ENCODE data around the gene LYPD5. TPM values are rescaled to one million over a fixed set of nuclear protein-coding genes. Genes with fewer than 3 reads are reported as not detected.
"Not testable (repeated sequence)": the region's sequence is repeated elsewhere in the genome, so short reads cannot be mapped to it uniquely, and the experiment has no call there.

Gene LYPD5
- total RNA-seq, 1 donor = 0.72 TPM

DNA sequence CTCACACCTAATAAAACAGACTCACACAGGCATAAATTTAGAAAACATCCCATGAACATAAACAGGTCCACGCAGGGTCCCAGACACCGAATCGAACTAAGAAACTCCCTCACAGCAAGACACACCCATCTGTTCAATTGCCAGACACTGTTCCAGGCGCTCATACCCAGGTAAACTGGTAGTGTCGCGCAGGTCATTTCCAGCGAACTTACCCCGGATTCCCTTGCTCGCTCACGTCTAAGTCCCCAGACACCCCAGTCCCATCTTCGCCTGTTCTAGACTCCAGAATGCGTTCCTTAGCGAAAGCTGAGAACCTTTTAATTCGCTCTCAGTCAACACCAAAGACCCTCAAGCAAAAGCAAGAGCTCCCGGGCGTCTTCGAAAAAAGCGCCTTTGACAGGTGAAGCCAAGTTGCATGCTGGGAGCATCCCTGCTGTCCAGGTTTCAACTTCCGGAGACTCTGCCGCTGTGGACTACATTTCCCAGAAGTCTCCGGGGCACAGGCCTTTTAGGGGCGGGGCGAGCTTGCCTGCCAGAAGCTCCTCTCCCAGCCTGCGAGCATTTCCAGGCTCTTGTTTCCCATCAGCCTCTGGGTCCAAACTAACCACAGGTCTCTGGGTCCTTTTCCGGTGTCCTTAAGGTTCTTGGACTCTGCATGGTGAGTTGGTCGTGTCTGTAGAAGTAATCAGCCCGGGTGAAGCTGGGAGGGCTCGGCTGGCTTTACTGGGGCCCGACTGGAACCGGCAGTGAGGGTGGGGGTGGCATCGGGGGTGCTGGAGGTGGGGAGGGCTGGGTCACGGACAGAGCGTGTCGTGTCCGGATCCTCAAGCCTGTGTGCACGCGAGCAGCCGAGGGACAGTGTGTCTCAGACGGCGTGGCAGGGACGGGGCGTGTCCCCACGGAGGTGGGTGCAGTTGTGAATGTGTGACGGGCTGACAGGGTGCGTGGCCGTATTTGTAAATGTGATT, 24.8 kb upstream of the LYPD5 start, which contains the start of gene ZNF283:
Gene ZNF283, plus strand, starts transcription at position 535 of the 968 bp plus-strand sequence. CDS start 6,184 bp downstream, outside the sequence.
- DNase-seq (ENCODE audit: low read depth) = peak; percentile 88
- peak within 1 kb of the TSS; percentile 94 for H3K4me3 ChIP-seq (ENCODE audit: low read depth, low read length)
- TF ChIP-seq, protein P1, sequence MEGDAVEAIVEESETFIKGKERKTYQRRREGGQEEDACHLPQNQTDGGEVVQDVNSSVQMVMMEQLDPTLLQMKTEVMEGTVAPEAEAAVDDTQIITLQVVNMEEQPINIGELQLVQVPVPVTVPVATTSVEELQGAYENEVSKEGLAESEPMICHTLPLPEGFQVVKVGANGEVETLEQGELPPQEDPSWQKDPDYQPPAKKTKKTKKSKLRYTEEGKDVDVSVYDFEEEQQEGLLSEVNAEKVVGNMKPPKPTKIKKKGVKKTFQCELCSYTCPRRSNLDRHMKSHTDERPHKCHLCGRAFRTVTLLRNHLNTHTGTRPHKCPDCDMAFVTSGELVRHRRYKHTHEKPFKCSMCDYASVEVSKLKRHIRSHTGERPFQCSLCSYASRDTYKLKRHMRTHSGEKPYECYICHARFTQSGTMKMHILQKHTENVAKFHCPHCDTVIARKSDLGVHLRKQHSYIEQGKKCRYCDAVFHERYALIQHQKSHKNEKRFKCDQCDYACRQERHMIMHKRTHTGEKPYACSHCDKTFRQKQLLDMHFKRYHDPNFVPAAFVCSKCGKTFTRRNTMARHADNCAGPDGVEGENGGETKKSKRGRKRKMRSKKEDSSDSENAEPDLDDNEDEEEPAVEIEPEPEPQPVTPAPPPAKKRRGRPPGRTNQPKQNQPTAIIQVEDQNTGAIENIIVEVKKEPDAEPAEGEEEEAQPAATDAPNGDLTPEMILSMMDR (IDR thresholded peaks at IDR 0.05; ENCODE audit: insufficient read depth, low read length) = no peak

DNA sequence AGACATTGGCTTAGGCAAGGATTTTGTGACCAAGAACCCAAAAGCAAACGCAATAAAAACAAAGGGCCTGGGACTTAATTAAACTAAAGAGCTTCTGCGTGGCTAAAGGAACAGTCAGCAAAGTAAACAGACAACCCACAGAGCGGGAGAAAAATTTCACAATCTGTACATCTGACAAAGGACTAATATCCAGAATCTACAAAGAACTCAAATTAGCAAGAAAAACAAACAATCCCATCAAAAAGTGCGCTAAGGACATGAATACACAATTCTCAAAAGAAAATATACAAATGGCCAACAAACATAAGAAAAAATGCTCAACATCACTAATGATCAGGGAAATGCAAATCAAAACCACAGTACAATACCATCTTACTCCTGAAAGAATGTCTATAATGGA, 22.3 kb upstream of the LYPD5 start:
- not testable (repeated sequence) for H3K4me3 ChIP-seq (ENCODE audit: low read depth, low read length); DNase-seq (ENCODE audit: low read depth)

DNA sequence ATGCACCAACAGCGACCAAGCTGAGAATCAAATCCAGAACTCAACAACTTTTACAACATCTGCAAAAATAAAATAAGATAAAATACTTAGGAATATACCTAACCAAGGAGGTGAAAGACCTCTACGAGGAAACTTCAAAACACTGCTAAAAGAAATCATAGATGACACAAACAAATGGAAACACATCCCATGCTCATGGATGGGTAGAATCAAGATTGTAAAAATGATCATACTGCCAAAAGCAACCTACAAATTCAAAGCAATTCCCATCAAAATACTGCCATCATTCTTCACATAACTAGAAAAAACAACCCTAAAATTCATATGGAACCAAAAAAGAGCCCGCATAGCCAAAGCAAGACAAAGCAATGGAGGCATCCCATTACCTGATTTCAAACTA, 21.6 kb upstream of the LYPD5 start:
- not testable (repeated sequence) for DNase-seq (ENCODE audit: low read depth); H3K4me3 ChIP-seq (ENCODE audit: low read depth, low read length)

DNA sequence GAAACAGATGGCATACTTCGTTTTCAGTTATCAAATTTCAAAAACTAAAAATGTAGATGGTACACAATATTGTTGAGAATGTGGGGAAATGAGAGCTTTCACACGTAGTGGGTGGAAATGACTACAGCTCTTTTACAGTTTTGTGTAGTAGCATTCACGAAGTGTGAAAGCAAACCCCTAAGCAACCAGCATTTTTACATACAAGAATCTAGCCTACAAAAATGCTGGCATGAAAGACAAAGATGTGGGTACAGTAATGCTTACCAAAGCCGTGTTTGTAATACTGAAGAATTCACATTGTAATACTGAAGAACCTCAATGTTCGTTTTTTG, 18.6 kb upstream of the LYPD5 start:
- no peak for DNase-seq (ENCODE audit: low read depth)
- TF ChIP-seq, protein P1 (IDR thresholded peaks at IDR 0.05; ENCODE audit: insufficient read depth, low read length) = no peak
- peak overlapping the region; percentile 59 for H3K4me3 ChIP-seq (ENCODE audit: low read depth, low read length)

DNA sequence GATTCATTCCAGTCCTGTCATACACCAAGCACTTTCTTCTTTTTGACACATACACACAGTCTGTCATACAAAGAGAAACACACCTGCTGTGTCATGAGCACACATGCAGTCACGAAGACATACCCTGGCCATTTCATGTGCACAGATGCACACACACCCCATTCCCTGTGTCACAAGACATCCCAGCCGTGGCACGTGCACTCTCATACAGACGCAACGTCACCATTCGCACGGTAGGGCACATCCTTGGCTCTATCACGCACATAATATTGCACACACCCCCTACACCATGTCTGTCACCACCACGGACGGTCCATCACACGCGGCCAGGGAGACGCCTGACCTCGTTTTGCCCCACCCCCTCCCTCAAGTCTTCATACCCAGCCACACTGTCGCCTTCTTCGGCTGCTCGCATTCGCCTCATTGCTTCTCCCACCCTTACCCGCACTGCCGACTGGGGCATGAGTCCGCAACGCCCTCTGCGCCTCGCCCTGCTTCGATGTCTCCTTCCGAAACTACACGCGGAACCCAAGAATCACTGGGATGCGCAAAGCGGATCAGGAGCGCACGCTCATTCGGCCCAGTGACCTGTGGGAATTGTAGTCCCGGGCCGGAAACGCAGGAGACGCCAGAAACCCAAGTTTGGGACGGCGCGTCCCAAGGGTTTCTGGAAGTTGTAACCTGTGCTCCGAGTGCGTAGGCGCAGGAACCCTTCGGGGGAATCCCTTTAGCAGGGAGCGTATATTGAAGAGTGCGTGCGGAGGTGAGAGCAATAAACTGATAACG, 18.0 kb upstream of the LYPD5 start:
- peak; percentile 39 for DNase-seq (ENCODE audit: low read depth)

DNA sequence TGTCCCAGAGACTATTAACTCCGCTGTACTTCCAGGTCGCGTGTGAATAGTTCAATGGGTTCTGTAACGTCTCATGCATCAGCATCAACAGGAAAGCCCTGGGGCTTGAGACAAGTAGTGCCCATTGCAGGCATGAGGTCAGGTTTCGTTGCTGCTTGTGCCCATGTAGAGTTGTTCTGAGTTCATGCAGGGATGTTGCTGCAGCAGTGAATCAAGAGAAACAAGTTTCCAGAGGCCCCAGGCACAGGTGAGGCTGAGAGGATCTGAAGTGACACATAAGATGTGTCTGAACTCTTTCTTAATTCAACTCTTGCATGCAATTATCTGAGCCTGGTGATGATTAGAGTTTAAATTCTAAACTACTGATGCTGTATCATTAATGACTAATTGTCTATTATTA, 16.3 kb upstream of the LYPD5 start:
- no peak for DNase-seq (ENCODE audit: low read depth)
- no peak overlapping the region for H3K4me3 ChIP-seq (ENCODE audit: low read depth, low read length)
- TF ChIP-seq, protein P1 (IDR thresholded peaks at IDR 0.05; ENCODE audit: insufficient read depth, low read length) = no peak

More for the DNA sequence above, 18.0 kb upstream of the LYPD5 start:
- TF ChIP-seq, protein P1 (IDR thresholded peaks at IDR 0.05; ENCODE audit: insufficient read depth, low read length) = no peak
- peak overlapping the region; percentile 59 for H3K4me3 ChIP-seq (ENCODE audit: low read depth, low read length)

DNA sequence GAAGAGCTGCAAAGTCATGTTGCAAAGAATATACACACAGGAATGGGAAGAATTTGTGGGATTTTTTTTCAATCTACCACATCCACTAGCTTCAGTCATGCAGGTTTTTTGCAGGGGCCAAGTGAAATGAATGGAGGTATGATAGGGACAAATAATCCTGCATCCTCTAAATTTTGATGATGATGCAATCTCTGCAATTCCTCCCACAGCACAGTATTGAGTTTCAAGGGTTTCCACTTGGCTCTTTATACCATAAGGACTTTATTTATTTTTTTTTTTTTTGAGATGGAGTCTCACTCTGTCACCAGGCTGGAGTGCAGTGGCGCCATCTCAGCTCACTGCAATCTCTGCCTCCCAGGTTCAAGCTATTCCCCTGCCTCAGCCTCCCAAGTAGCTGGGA, 15.2 kb upstream of the LYPD5 start:
- H3K4me3 ChIP-seq (ENCODE audit: low read depth, low read length); DNase-seq (ENCODE audit: low read depth): not testable (repeated sequence)

DNA sequence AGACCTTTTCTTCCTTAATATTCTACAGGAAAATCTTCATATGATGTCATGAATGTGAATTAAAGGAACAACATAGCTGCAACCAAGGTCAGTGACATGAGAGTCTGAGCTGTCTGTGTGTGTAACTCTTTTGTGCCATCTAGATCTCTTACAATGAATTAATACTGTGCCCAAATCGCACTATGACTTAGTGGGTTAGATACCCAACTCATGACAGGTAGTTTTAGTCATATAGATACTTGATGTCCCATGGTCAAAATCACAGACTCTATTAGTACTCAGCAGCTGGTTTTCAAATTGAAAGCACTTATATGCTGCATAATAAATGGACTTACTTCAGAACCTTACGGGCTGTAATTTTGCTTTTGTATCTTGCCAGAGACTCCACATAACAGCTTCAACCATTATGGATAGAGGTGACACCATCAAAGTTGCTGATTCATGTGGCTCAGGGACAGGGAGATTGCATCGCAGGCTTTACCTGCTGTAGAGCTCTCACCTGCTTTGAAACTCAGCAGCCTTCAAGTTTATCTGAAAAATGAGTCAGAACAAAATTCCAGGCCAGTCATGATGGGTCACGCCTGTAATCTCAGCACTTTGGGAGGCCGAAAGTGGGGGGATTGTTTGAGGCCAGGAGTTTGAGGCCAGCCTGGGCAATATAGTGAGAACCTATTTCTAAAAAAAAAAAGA, 12.6 kb upstream of the LYPD5 start:
- TF ChIP-seq, protein P1 (IDR thresholded peaks at IDR 0.05; ENCODE audit: insufficient read depth, low read length) = no peak
- no peak overlapping the region for H3K4me3 ChIP-seq (ENCODE audit: low read depth, low read length)
- no peak for DNase-seq (ENCODE audit: low read depth)
